ENCODE results near the gene NLRC5. TPM values are rescaled to one million over a fixed set of nuclear protein-coding genes. Genes with fewer than 3 reads are reported as not detected.

The NLRC5 gene
- total and polyA plus RNA-seq, 9 of the 15 experiments (the other 6 are each of a cell fraction or from before 2014, with no cell fraction given) = 0.59 to 0.71 TPM; not detected in 7

- in situ Hi-C loops (cut with MboI) (no loop called here), intact Hi-C loops (cut with micrococcal nuclease) (no loop called here)
- no peak for ATAC-seq
- TF ChIP-seq MEF2A (IDR thresholded peaks at IDR 0.05; ENCODE audit: control insufficient read depth, low read depth, low read length) (peak; percentile 84; the same call in 1 of the 2 replicates), MEF2D (tag; conservative IDR thresholded peaks at IDR 0.05; ENCODE audit: low read depth) (peak; percentile 57; the same call in 1 of the 2 replicates), PBX2 (CRISPR knock-in tag; IDR thresholded peaks at IDR 0.05; ENCODE audit: low read depth) (no peak), PBX2 (tag; conservative IDR thresholded peaks at IDR 0.05; ENCODE audit: low read depth) (no peak), ZBTB7A (IDR thresholded peaks at IDR 0.05; ENCODE audit: borderline replicate concordance, control insufficient read depth, low read depth, low read length) (peak; percentile 39; the same call in 1 of the 2 replicates), MCM2 (IDR thresholded peaks at IDR 0.05; ENCODE audit: low read depth) (no peak)
- DNase-seq (ENCODE audit: extremely low read depth in 1 of 4, low spot score in 3 of 4) = peak in 1 of 4 experiments; percentile 43
- H3K4me1 ChIP-seq (replicated peaks in 1 of 2; ENCODE audit: control insufficient read depth in 2 of 2, insufficient read depth in 2 of 2, low read length in 2 of 2) = peaks cover 22 to 24% of the 10 kb centered on the region in 2 experiments
- no peaks in the 10 kb centered on the region for H3K9me3 ChIP-seq (replicated peaks; ENCODE audit: control insufficient read depth, insufficient read depth, low read depth, low read length)
- H3K79me2 ChIP-seq (ENCODE audit: control insufficient read depth, insufficient read depth, low read length) = no peaks in the 10 kb centered on the region
- peak overlapping the region in 1 of 2 experiments; percentile 60; a peak in 2 of 4 replicates for H3K9ac ChIP-seq (ENCODE audit: insufficient read depth in 1 of 2, low read depth in 2 of 2, low read length in 2 of 2)
- no peaks in the 10 kb centered on the region for H3K36me3 ChIP-seq (ENCODE audit: control insufficient read depth, insufficient read depth, low read length)
- H2AFZ ChIP-seq (ENCODE audit: low read depth, low read length) = no peak overlapping the region
- CTCF ChIA-PET (ENCODE audit: low intra/inter-chr PET ratio) = no interaction called here
- H3K27ac ChIP-seq (ENCODE audit: extremely low read depth, low read depth, low read length) = no peak overlapping the region
- H3K9me1 ChIP-seq (ENCODE audit: control insufficient read depth, insufficient read depth, low read length) = no peaks in the 10 kb centered on the region
- BruUV-seq (replicated peaks) = no TSS peak
- H4K20me1 ChIP-seq (replicated peaks; ENCODE audit: control insufficient read depth, insufficient read depth, low read length) = 0 out of 2 replicates have a peak, but pooled peaks cover 3% of the 10 kb centered on the region
- WGBS (ENCODE audit: insufficient coverage, low coverage, missing lambda C conversion rate) = 37% methylated on average over 10 of the region's 10 CpGs
- H3K4me2 ChIP-seq (ENCODE audit: insufficient read depth, low read length) = no peak overlapping the region
- no peak for FAIRE-seq
- no peak overlapping the region for H3K4me3 ChIP-seq
- H3K27me3 ChIP-seq (ENCODE audit: control insufficient read depth in 2 of 2, insufficient read depth in 2 of 2, low read length in 2 of 2) = no peaks in the 10 kb centered on the region; a peak in 1 of 5 replicates
- POLR2A ChIA-PET = interaction anchor here (1.2 to 1.8 kb wide), 2 partner anchors 10 to 12 kb away, joined by 3 to 5 read pairs; no protein-coding TSS in a partner anchor
Measured at GRCh38 chr16:57112403-57113041, 123.2 kb downstream of the NLRC5 start.
